ENCODE results near the gene UAP1. TPM values are rescaled to one million over a fixed set of nuclear protein-coding genes. Genes with fewer than 3 reads are reported as not detected.

UAP1 gene
- 29.4 to 31.0 TPM (median 30.4 TPM) in 3 replicates for total RNA-seq

GRCh38 chr1:162561616-162562469, at the start of gene UAP1:
Gene UAP1, plus strand, starts transcription at chr1:162561722. Its CDS starts 4,347 bp downstream, at chr1:162566069.
- Mint-ChIP-seq H3K9me3 (no peaks in the 10 kb centered on the region), H3K4me1 (peaks cover 21% of the 10 kb centered on the region), H3K4me3 (peak within 1 kb of the TSS; percentile 91), H3K36me3 (peaks cover 2% of the 10 kb centered on the region), H3K27me3 (ENCODE audit: low read depth) (no peaks in the 10 kb centered on the region), H3K27ac (peak within 1 kb of the TSS; percentile 96)
- peak in 1 of 2 experiments; percentile 25 for DNase-seq (ENCODE audit: low spot score in 2 of 2, unreplicated experiment in 2 of 2)
- TF ChIP-seq, protein P1, sequence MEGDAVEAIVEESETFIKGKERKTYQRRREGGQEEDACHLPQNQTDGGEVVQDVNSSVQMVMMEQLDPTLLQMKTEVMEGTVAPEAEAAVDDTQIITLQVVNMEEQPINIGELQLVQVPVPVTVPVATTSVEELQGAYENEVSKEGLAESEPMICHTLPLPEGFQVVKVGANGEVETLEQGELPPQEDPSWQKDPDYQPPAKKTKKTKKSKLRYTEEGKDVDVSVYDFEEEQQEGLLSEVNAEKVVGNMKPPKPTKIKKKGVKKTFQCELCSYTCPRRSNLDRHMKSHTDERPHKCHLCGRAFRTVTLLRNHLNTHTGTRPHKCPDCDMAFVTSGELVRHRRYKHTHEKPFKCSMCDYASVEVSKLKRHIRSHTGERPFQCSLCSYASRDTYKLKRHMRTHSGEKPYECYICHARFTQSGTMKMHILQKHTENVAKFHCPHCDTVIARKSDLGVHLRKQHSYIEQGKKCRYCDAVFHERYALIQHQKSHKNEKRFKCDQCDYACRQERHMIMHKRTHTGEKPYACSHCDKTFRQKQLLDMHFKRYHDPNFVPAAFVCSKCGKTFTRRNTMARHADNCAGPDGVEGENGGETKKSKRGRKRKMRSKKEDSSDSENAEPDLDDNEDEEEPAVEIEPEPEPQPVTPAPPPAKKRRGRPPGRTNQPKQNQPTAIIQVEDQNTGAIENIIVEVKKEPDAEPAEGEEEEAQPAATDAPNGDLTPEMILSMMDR (IDR thresholded peaks at IDR 0.05; ENCODE audit: unreplicated experiment) = no peak

- TF ChIP-seq, protein P1 (IDR thresholded peaks at IDR 0.05; ENCODE audit: unreplicated experiment) = no peak
- H3K36me3 Mint-ChIP-seq = peaks cover 21% of the 10 kb centered on the region
These were observed 34.2 kb upstream of the UAP1 start for GRCh38 chr1:162527314-162527713.

GRCh38 chr1:162530307-162530987, 31.1 kb upstream of the UAP1 start:
- Mint-ChIP-seq H3K27me3 (ENCODE audit: low read depth) (no peaks in the 10 kb centered on the region), H3K36me3 (peaks cover 3% of the 10 kb centered on the region), H3K9me3 (peaks cover 3% of the 10 kb centered on the region), H3K4me1 (no peaks in the 10 kb centered on the region), H3K4me3 (no peak overlapping the region), H3K27ac (no peak overlapping the region)
- TF ChIP-seq, protein P1 (IDR thresholded peaks at IDR 0.05; ENCODE audit: unreplicated experiment) = no peak
- DNase-seq (ENCODE audit: low spot score in 2 of 2, unreplicated experiment in 2 of 2) = no peak

More at GRCh38 chr1:162527314-162527713, 34.2 kb upstream of the UAP1 start:
- Mint-ChIP-seq H3K4me3 (no peak overlapping the region), H3K9me3 (peaks cover 3% of the 10 kb centered on the region), H3K4me1 (no peaks in the 10 kb centered on the region), H3K27ac (no peak overlapping the region), H3K27me3 (ENCODE audit: low read depth) (no peaks in the 10 kb centered on the region)
- DNase-seq (ENCODE audit: low spot score in 2 of 2, unreplicated experiment in 2 of 2) = no peak

- Mint-ChIP-seq H3K4me1 (no peaks in the 10 kb centered on the region), H3K36me3 (peaks cover 3% of the 10 kb centered on the region), H3K27ac (no peak overlapping the region), H3K27me3 (ENCODE audit: low read depth) (no peaks in the 10 kb centered on the region), H3K9me3 (peaks cover 3% of the 10 kb centered on the region), H3K4me3 (no peak overlapping the region)
- DNase-seq (ENCODE audit: low spot score in 2 of 2, unreplicated experiment in 2 of 2) = no peak
- TF ChIP-seq, protein P1 (IDR thresholded peaks at IDR 0.05; ENCODE audit: unreplicated experiment) = no peak
These were observed 30.6 kb upstream of the UAP1 start for GRCh38 chr1:162530988-162531319.

GRCh38 chr1:162535501-162535900, 26.0 kb upstream of the UAP1 start:
- H3K27me3 Mint-ChIP-seq (ENCODE audit: low read depth) = no peaks in the 10 kb centered on the region
- no peak overlapping the region for H3K27ac Mint-ChIP-seq
- no peak for DNase-seq (ENCODE audit: low spot score in 2 of 2, unreplicated experiment in 2 of 2)
- peaks cover 3% of the 10 kb centered on the region for H3K9me3 Mint-ChIP-seq
- TF ChIP-seq, protein P1 (IDR thresholded peaks at IDR 0.05; ENCODE audit: unreplicated experiment) = no peak
- no peak overlapping the region for H3K4me3 Mint-ChIP-seq
- no peaks in the 10 kb centered on the region for H3K4me1 Mint-ChIP-seq
- H3K36me3 Mint-ChIP-seq = peaks cover 5% of the 10 kb centered on the region
